MM.1S (cell line): Measurements from ENCODE around the gene NRXN3.

Experiments used
- CTCF ChIP-seq: fragments of 300-600 bp; sonication (generic); IDR thresholded peaks from 2 replicates; pipeline ENCODE4 v1.5.1; 2016; ENCODE audit warnings: antibody characterized with exemption, low read length, mixed read lengths
- EZH2 ChIP-seq: fragments of 300-600 bp; sonication (generic); optimal IDR thresholded peaks from 2 replicates; pipeline ENCODE3; 2017; ENCODE audit warnings: low read depth, mild to moderate bottlenecking, antibody characterized with exemption, low read length, mixed read lengths
- EZH2phosphoT487 ChIP-seq: fragments of 300-600 bp; sonication (generic); IDR thresholded peaks from 2 replicates; pipeline ENCODE4 v1.6.1; 2018; ENCODE audit warnings: antibody characterized with exemption, low read length

DNA sequence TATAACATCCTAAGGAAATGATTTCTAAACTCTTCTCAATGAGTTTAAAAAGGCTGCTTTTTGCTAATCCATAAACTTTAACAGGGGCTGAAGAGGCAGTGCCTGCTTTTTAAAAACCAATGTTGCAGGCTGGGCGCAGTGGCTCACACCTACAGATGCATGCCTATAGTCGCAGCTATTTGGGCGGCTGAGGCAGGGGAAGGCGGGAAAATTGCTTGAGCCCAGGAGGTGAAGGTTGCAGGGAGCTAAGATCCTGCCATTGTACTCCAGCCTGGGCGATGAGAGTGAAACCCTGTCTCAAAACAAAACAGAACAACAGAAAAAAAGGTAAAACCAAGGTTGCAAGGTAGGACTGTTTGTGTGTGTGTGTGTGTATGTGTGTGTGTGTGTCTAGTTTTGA lies 1509.9 kb downstream of the NRXN3 start:
- no peak for TF ChIP-seq EZH2
- TF ChIP-seq CTCF = no peak
- TF ChIP-seq EZH2phosphoT487 = no peak
